ENCODE measurements around the gene GRIN2C. TPM values are rescaled to one million over a fixed set of nuclear protein-coding genes. Genes with fewer than 3 reads are reported as not detected.

Gene GRIN2C
- total and polyA plus RNA-seq, 2 donors from 2014 or later = 0.15 to 0.31 TPM

DNA sequence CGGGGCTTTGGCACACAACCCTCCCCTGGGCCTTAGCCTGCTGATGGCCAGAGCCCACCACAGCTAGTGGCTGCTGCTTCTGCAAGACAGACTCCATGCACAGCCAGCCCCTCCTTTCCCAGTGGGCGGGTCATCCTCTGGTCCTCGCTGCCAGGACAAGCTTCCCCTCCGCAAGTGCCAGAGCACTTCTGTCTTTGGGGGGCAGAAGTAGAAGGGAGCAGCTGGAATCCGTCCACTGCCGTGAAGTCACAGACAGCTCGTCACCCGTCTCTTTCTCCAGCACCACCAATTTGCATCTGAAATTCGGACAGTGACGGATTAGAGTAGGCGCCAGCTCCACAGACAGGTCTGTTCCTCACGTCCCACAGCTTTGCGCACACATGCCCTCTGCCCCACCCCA is 52.2 kb downstream of the GRIN2C start:
- FAIRE-seq (no peak), DNase-seq (no peak)
- intact Hi-C loops (cut with DNase I) = no loop called here
- H3K4me3 ChIP-seq (ENCODE audit: low read length in 3 of 3) = no peak overlapping the region
- H3K4me1 ChIP-seq (ENCODE audit: control insufficient read depth in 2 of 3, insufficient read depth in 2 of 3, low read depth in 1 of 3, low read length in 3 of 3) = no peaks in the 10 kb centered on the region
- TF ChIP-seq, protein P1, sequence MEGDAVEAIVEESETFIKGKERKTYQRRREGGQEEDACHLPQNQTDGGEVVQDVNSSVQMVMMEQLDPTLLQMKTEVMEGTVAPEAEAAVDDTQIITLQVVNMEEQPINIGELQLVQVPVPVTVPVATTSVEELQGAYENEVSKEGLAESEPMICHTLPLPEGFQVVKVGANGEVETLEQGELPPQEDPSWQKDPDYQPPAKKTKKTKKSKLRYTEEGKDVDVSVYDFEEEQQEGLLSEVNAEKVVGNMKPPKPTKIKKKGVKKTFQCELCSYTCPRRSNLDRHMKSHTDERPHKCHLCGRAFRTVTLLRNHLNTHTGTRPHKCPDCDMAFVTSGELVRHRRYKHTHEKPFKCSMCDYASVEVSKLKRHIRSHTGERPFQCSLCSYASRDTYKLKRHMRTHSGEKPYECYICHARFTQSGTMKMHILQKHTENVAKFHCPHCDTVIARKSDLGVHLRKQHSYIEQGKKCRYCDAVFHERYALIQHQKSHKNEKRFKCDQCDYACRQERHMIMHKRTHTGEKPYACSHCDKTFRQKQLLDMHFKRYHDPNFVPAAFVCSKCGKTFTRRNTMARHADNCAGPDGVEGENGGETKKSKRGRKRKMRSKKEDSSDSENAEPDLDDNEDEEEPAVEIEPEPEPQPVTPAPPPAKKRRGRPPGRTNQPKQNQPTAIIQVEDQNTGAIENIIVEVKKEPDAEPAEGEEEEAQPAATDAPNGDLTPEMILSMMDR (IDR thresholded peaks at IDR 0.05; ENCODE audit: borderline replicate concordance, extremely low read depth, insufficient read depth) = no peak
- no peaks in the 10 kb centered on the region for H3K9me3 ChIP-seq (ENCODE audit: control insufficient read depth in 2 of 3, insufficient read depth in 1 of 3, low read length in 3 of 3)
- no peaks in the 10 kb centered on the region for H3K27me3 ChIP-seq (ENCODE audit: control insufficient read depth, insufficient read depth, low read length)
- H3K36me3 ChIP-seq (ENCODE audit: control insufficient read depth in 2 of 3, insufficient read depth in 3 of 3, low read length in 3 of 3) = no peaks in the 10 kb centered on the region
- H3K27ac ChIP-seq (ENCODE audit: low read depth in 2 of 2, low read length in 2 of 2) = no peak overlapping the region
- no peak overlapping the region for H3K9ac ChIP-seq (ENCODE audit: low read length in 3 of 3)

DNA sequence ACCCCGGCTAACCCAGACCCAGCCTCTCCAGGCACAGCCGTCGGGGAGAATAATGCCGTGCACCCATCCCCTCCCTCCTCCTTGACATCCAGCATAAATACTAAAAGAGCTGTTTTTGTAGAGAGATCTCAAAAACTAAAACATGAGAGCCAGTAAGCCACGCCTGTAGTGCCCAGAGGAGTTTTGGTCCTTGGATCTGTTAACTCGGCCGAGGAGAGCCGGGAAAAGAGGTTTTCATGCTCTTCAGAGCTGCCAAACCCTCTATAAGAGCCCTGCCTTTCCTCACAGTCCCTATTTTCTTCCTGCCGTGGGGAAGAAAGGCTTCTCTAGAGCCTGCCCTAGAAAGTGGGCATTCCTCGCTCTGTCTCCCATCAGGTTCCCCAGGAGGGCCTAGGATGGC is 53.4 kb downstream of the GRIN2C start:
- intact Hi-C loops (cut with DNase I) = no loop called here
- FAIRE-seq (no peak), DNase-seq (no peak)
- Histone ChIP-seq H3K4me1 (ENCODE audit: control insufficient read depth in 2 of 3, insufficient read depth in 2 of 3, low read depth in 1 of 3, low read length in 3 of 3) (no peaks in the 10 kb centered on the region), H3K4me3 (ENCODE audit: low read length in 3 of 3) (no peak overlapping the region), H3K27ac (ENCODE audit: low read depth in 2 of 2, low read length in 2 of 2) (no peak overlapping the region), H3K9me3 (ENCODE audit: control insufficient read depth in 2 of 3, insufficient read depth in 1 of 3, low read length in 3 of 3) (no peaks in the 10 kb centered on the region), H3K27me3 (ENCODE audit: control insufficient read depth, insufficient read depth, low read length) (no peaks in the 10 kb centered on the region), H3K9ac (ENCODE audit: low read length in 3 of 3) (no peak overlapping the region), H3K36me3 (ENCODE audit: control insufficient read depth in 2 of 3, insufficient read depth in 3 of 3, low read length in 3 of 3) (no peaks in the 10 kb centered on the region)
- TF ChIP-seq, protein P1 (IDR thresholded peaks at IDR 0.05; ENCODE audit: borderline replicate concordance, extremely low read depth, insufficient read depth) = no peak

DNA sequence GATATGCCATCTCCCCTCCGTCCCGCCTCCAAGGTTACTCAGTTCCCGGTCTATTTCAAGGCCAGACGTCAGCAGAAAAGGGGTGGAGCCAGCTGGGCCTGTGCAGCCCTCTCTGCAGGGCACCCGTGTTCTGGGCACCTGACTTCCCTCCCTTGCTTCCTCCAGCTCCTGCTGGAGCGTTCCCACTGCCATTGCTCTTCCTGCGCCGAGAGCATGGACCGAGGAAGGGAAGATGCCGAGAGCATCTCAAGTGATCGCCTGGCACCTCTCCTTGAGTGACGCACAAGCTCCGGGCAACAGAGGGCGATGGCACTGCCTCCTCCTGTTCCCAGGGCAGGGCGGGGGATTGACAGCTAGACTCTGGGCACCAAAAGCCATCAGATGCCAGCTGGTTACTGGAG is 54.1 kb downstream of the GRIN2C start:
- Histone ChIP-seq H3K27ac (ENCODE audit: low read depth in 2 of 2, low read length in 2 of 2) (no peak overlapping the region), H3K9ac (ENCODE audit: low read length in 3 of 3) (no peak overlapping the region), H3K27me3 (ENCODE audit: control insufficient read depth, insufficient read depth, low read length) (no peaks in the 10 kb centered on the region), H3K4me3 (ENCODE audit: low read length in 3 of 3) (no peak overlapping the region), H3K4me1 (ENCODE audit: control insufficient read depth in 2 of 3, insufficient read depth in 2 of 3, low read depth in 1 of 3, low read length in 3 of 3) (no peaks in the 10 kb centered on the region), H3K36me3 (ENCODE audit: control insufficient read depth in 2 of 3, insufficient read depth in 3 of 3, low read length in 3 of 3) (peaks cover 0 to 3% (median 0%) of the 10 kb centered on the region in 3 donors), H3K9me3 (ENCODE audit: control insufficient read depth in 2 of 3, insufficient read depth in 1 of 3, low read length in 3 of 3) (no peaks in the 10 kb centered on the region)
- TF ChIP-seq, protein P1 (IDR thresholded peaks at IDR 0.05; ENCODE audit: borderline replicate concordance, extremely low read depth, insufficient read depth) = no peak
- FAIRE-seq = no peak
- intact Hi-C loops (cut with DNase I) = no loop called here
- DNase-seq = no peak

DNA sequence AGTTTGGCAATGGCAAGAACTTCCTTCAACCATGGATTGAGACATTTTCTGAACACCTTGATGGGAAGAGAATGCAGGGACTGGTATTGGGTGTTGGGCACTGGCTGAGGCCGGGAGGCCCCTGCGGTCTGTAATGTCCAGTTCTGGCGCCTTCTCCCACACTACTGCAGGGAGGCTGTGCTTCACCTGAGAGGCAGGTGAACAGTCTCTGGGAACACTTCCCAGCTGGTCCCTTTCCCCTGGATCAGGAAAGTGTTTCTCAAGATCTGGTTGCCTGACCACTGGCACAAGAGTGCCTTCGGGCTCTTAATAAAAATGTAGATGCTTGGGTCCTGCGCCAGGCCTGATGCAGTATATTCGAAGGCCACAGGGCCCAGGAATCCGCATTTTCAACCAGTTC is 55.0 kb downstream of the GRIN2C start:
- Histone ChIP-seq H3K36me3 (ENCODE audit: control insufficient read depth in 2 of 3, insufficient read depth in 3 of 3, low read length in 3 of 3) (peaks cover 0 to 5% (median 4%) of the 10 kb centered on the region in 3 donors), H3K9me3 (ENCODE audit: control insufficient read depth in 2 of 3, insufficient read depth in 1 of 3, low read length in 3 of 3) (no peaks in the 10 kb centered on the region), H3K27me3 (ENCODE audit: control insufficient read depth, insufficient read depth, low read length) (no peaks in the 10 kb centered on the region), H3K4me3 (ENCODE audit: low read length in 3 of 3) (no peak overlapping the region), H3K9ac (ENCODE audit: low read length in 3 of 3) (no peak overlapping the region), H3K4me1 (ENCODE audit: control insufficient read depth in 2 of 3, insufficient read depth in 2 of 3, low read depth in 1 of 3, low read length in 3 of 3) (no peaks in the 10 kb centered on the region), H3K27ac (ENCODE audit: low read depth in 2 of 2, low read length in 2 of 2) (no peak overlapping the region)
- FAIRE-seq (no peak), DNase-seq (no peak)
- TF ChIP-seq, protein P1 (IDR thresholded peaks at IDR 0.05; ENCODE audit: borderline replicate concordance, extremely low read depth, insufficient read depth) = no peak
- intact Hi-C loops (cut with DNase I) = no loop called here
